ENCODE measurements around the gene MLN. TPM values are rescaled to one million over a fixed set of nuclear protein-coding genes. Genes with fewer than 3 reads are reported as not detected.

Gene MLN
- total and polyA plus RNA-seq, 2 donors (not counting 3 experiments of a cell fraction or from before 2014, with no cell fraction given) = not detected

GRCh38 chr6:33820243-33820642 lies 16.4 kb upstream of the MLN start:
- peaks cover 6% of the 10 kb centered on the region for H3K4me1 ChIP-seq (ENCODE audit: control insufficient read depth, extremely low read depth, insufficient read depth, low read length)
- ChIA-PET POLR2A (no interaction called here), CTCF (interaction anchor here (1.6 kb wide), 1 partner anchor 13 kb away, joined by 4 read pairs; no protein-coding TSS in a partner anchor)
- no peak overlapping the region for H3K27ac ChIP-seq (ENCODE audit: insufficient read depth, low read depth, low read length)
- no peak overlapping the region for H3K4me2 ChIP-seq (ENCODE audit: insufficient read depth, low read length)
- dilution Hi-C loops (cut with MboI; ENCODE audit: extremely low pct_ligation_motif_present, low sequenced_read_pairs) = no loop called here
- no TSS peak for BruUV-seq (replicated peaks)
- no peak for DNase-seq (ENCODE audit: low read depth, low spot score)
- H3K27me3 ChIP-seq (ENCODE audit: control insufficient read depth in 2 of 2, insufficient read depth in 2 of 2, low read length in 2 of 2) = peaks cover 0 to 6% of the 10 kb centered on the region in 2 experiments
- no peak overlapping the region for H2AFZ ChIP-seq (ENCODE audit: low read depth, low read length)
- H3K79me2 ChIP-seq (ENCODE audit: control insufficient read depth, insufficient read depth, low read length) = no peaks in the 10 kb centered on the region
- intact Hi-C loops (cut with micrococcal nuclease) = no loop called here
- H3K9me3 ChIP-seq (replicated peaks; ENCODE audit: control insufficient read depth, insufficient read depth, low read length) = no peaks in the 10 kb centered on the region
- FAIRE-seq = no peak
- TF ChIP-seq GATA2 (IDR thresholded peaks at IDR 0.05; ENCODE audit: insufficient read depth, insufficient read length, low read depth, low read length) = no peak
- no peak for TF ChIP-seq POLR2AphosphoS5 (IDR thresholded peaks at IDR 0.05; ENCODE audit: insufficient read depth, low read depth, low read length)
- no peak for TF ChIP-seq CTCF (IDR thresholded peaks at IDR 0.05; ENCODE audit: extremely low read depth in 1 of 2, insufficient read depth in 1 of 2, low read depth in 1 of 2, low read length in 2 of 2)
- no peaks in the 10 kb centered on the region for H3K36me3 ChIP-seq (ENCODE audit: control insufficient read depth in 2 of 2, extremely low read depth in 1 of 2, insufficient read depth in 2 of 2, low read length in 2 of 2)
- no peaks in the 10 kb centered on the region for H4K20me1 ChIP-seq (replicated peaks; ENCODE audit: control insufficient read depth, extremely low read depth, insufficient read depth, low read length)
- no peaks in the 10 kb centered on the region for H3K9me1 ChIP-seq (replicated peaks; ENCODE audit: control insufficient read depth, extremely low read depth, insufficient read depth, low read length)
- H3K4me3 ChIP-seq (replicated peaks in 1 of 3; ENCODE audit: insufficient read depth in 1 of 3, low read depth in 1 of 3, low read length in 3 of 3) = no peak overlapping the region
- H3K9ac ChIP-seq (replicated peaks; ENCODE audit: extremely low read depth, insufficient read depth, low read length) = no peak overlapping the region

- Histone ChIP-seq H3K9ac (replicated peaks; ENCODE audit: extremely low read depth, insufficient read depth, low read length) (no peak overlapping the region), H3K4me2 (ENCODE audit: insufficient read depth, low read length) (no peak overlapping the region), H4K20me1 (replicated peaks; ENCODE audit: control insufficient read depth, extremely low read depth, insufficient read depth, low read length) (no peaks in the 10 kb centered on the region), H3K4me1 (ENCODE audit: control insufficient read depth, extremely low read depth, insufficient read depth, low read length) (peaks cover under 1% of the 10 kb centered on the region), H3K27me3 (ENCODE audit: control insufficient read depth in 2 of 2, insufficient read depth in 2 of 2, low read length in 2 of 2) (peaks cover 0 to 6% of the 10 kb centered on the region in 2 experiments), H3K4me3 (replicated peaks in 1 of 3; ENCODE audit: insufficient read depth in 1 of 3, low read depth in 1 of 3, low read length in 3 of 3) (no peak overlapping the region), H2AFZ (ENCODE audit: low read depth, low read length) (no peak overlapping the region), H3K9me1 (replicated peaks; ENCODE audit: control insufficient read depth, extremely low read depth, insufficient read depth, low read length) (no peaks in the 10 kb centered on the region), H3K9me3 (replicated peaks; ENCODE audit: control insufficient read depth, insufficient read depth, low read length) (no peaks in the 10 kb centered on the region), H3K79me2 (ENCODE audit: control insufficient read depth, insufficient read depth, low read length) (no peaks in the 10 kb centered on the region), H3K27ac (ENCODE audit: insufficient read depth, low read depth, low read length) (no peak overlapping the region), H3K36me3 (ENCODE audit: control insufficient read depth in 2 of 2, extremely low read depth in 1 of 2, insufficient read depth in 2 of 2, low read length in 2 of 2) (no peaks in the 10 kb centered on the region)
- no peak for FAIRE-seq
- TF ChIP-seq MYC (IDR thresholded peaks at IDR 0.05; ENCODE audit: low read depth, low read length) (no peak), POLR2A (IDR thresholded peaks at IDR 0.05; ENCODE audit: low read depth, low read length) (no peak), GATA2 (IDR thresholded peaks at IDR 0.05; ENCODE audit: insufficient read depth, insufficient read length, low read depth, low read length) (no peak), EZH2 (IDR thresholded peaks at IDR 0.05; ENCODE audit: borderline replicate concordance, low read depth, low read length, severe bottlenecking) (no peak)
- DNase-seq (ENCODE audit: low read depth, low spot score) = no peak
- POLR2A ChIA-PET = no interaction called here
- CTCF ChIA-PET = interaction anchor here (0.9 kb wide), 1 partner anchor 48 kb away, joined by 3 read pairs; no protein-coding TSS in a partner anchor
- intact Hi-C loops (cut with micrococcal nuclease) = no loop called here
- dilution Hi-C loops (cut with MboI; ENCODE audit: extremely low pct_ligation_motif_present, low sequenced_read_pairs) = no loop called here
- BruUV-seq (replicated peaks) = no TSS peak
These were observed 15.2 kb upstream of the MLN start for GRCh38 chr6:33819021-33819420.
